Measurements from ENCODE around the gene WDR48.

DNA sequence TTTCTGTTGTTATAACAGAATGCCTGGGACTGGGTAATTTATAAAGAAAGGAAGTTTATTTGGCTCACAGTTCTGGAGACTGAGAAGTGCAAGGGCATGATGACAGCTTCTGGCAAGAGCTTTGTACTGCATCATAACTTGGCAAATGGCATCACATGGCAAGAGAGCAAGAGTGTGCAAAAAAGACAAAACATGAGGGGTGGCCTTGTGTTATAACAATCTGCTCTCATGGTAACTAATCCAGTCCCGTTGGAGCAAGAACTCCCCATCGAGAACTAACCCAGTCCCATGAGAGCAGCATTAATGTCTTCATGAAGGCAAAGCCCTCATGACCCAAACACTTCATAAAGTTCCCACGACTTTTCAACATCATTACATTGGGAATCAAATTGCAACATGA lies 23.3 kb upstream of the WDR48 start:
- TF ChIP-seq, protein P1, sequence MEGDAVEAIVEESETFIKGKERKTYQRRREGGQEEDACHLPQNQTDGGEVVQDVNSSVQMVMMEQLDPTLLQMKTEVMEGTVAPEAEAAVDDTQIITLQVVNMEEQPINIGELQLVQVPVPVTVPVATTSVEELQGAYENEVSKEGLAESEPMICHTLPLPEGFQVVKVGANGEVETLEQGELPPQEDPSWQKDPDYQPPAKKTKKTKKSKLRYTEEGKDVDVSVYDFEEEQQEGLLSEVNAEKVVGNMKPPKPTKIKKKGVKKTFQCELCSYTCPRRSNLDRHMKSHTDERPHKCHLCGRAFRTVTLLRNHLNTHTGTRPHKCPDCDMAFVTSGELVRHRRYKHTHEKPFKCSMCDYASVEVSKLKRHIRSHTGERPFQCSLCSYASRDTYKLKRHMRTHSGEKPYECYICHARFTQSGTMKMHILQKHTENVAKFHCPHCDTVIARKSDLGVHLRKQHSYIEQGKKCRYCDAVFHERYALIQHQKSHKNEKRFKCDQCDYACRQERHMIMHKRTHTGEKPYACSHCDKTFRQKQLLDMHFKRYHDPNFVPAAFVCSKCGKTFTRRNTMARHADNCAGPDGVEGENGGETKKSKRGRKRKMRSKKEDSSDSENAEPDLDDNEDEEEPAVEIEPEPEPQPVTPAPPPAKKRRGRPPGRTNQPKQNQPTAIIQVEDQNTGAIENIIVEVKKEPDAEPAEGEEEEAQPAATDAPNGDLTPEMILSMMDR (IDR thresholded peaks at IDR 0.05; ENCODE audit: poor library complexity, severe bottlenecking): no peak
- TF ChIP-seq POLR2AphosphoS5 (IDR thresholded peaks at IDR 0.05) (no peak), EZH2 (IDR thresholded peaks at IDR 0.05; ENCODE audit: borderline replicate concordance, insufficient read depth, low read length, poor library complexity, severe bottlenecking) (no peak), REST (IDR thresholded peaks at IDR 0.05; ENCODE audit: borderline replicate concordance) (no peak), EP300 (conservative IDR thresholded peaks at IDR 0.05; ENCODE audit: poor library complexity, severe bottlenecking) (no peak), TAF1 (IDR thresholded peaks at IDR 0.05; ENCODE audit: low read depth) (no peak), MXI1 (conservative IDR thresholded peaks at IDR 0.05; ENCODE audit: poor library complexity, severe bottlenecking) (no peak), RAD21 (conservative IDR thresholded peaks at IDR 0.05) (no peak), SMC3 (conservative IDR thresholded peaks at IDR 0.05; ENCODE audit: poor library complexity) (no peak)

Measured in neural cell (in vitro differentiated cells).